Liver (tissue), 9 donors: ENCODE data around the gene SRP9. TPM values are rescaled to one million over a fixed set of nuclear protein-coding genes. Genes with fewer than 3 reads are reported as not detected.
A peak's percentile ranks its signal among the peaks of the same experiment; 100 is the strongest.

Source experiments
- DNase-seq: peaks from one replicate; pipeline ENCODE4 v3.0.0-alpha.2; 2017; ENCODE audit warnings: low spot score
- H3K27ac ChIP-seq, 2 donors: one replicate each; pipeline ENCODE4 v1.7.0; 2013; ENCODE audit warnings: inconsistent platforms in 2 of 2, low read length in 2 of 2, control low read depth in 1 of 2, low read depth in 1 of 2, mild to moderate bottlenecking in 1 of 2
- H3K27me3 ChIP-seq, 4 donors: one replicate each; pipeline versions ENCODE4 v1.6.1 to v1.7.0; 2013; ENCODE audit warnings: low read length in 3 of 4, inconsistent platforms in 1 of 4, mild to moderate bottlenecking in 1 of 4, moderate library complexity in 1 of 4; ENCODE audit not compliant: control insufficient read depth in 4 of 4, insufficient read depth in 4 of 4
- H3K36me3 ChIP-seq, 4 donors: one replicate each; pipeline versions ENCODE4 v1.6.1 to v1.7.0; 2013; ENCODE audit warnings: low read length in 3 of 4, mild to moderate bottlenecking in 3 of 4, low read depth in 1 of 4, moderate library complexity in 1 of 4; ENCODE audit not compliant: control insufficient read depth in 4 of 4, insufficient read depth in 3 of 4
- H3K4me1 ChIP-seq, 4 donors: one replicate each; pipeline versions ENCODE4 v1.6.1 to v1.7.0; 2013; ENCODE audit warnings: low read length in 3 of 4, mild to moderate bottlenecking in 3 of 4, moderate library complexity in 1 of 4; ENCODE audit not compliant: control insufficient read depth in 4 of 4, insufficient read depth in 4 of 4
- H3K4me3 ChIP-seq, 3 donors: one replicate each; pipeline versions ENCODE4 v1.6.1 to v1.7.0; 2013; ENCODE audit warnings: low read length in 3 of 3, control low read depth in 1 of 3, low read depth in 1 of 3, mild to moderate bottlenecking in 1 of 3
- H3K9ac ChIP-seq, 2 donors: one replicate each; pipeline ENCODE4 v1.7.0; 2013; ENCODE audit warnings: low read length in 2 of 2, mild to moderate bottlenecking in 2 of 2, moderate library complexity in 2 of 2, control low read depth in 1 of 2, low read depth in 1 of 2
- H3K9me3 ChIP-seq, 4 donors: one replicate each; pipeline versions ENCODE4 v1.6.1 to v1.7.0; 2013; ENCODE audit warnings: low read length in 3 of 4; ENCODE audit not compliant: control insufficient read depth in 4 of 4
- ATF3 ChIP-seq: IDR thresholded peaks from 2 replicates; pipeline ENCODE4 v1.6.1; 2016; ENCODE audit warnings: antibody characterized with exemption
- CTCF ChIP-seq: fragments of 150-350 bp; IDR thresholded peaks from 2 replicates; pipeline ENCODE4 v1.5.1; 2017; ENCODE audit warnings: improper control_type of control experiment, low read depth, low read length; ENCODE audit not compliant: missing input control
- EGR1 ChIP-seq, 2 donors: IDR thresholded peaks; 2 replicates each; pipeline ENCODE4 v1.6.1; 2016 to 2018; ENCODE audit warnings: antibody characterized with exemption in 2 of 2, low read depth in 2 of 2
- FOXA1 ChIP-seq: IDR thresholded peaks from 2 replicates; pipeline ENCODE4 v1.6.1; 2016; ENCODE audit warnings: antibody characterized with exemption
- FOXA2 ChIP-seq: IDR thresholded peaks from 2 replicates; pipeline ENCODE4 v1.6.1; 2016; ENCODE audit warnings: antibody characterized with exemption
- GABPA ChIP-seq, 2 donors: IDR thresholded peaks in 1 of 2; conservative IDR thresholded peaks in 1 of 2; 2 replicates each; pipeline ENCODE4 v1.6.1; 2016; ENCODE audit warnings: antibody characterized with exemption in 2 of 2, mild to moderate bottlenecking in 1 of 2, moderate library complexity in 1 of 2
- HNF4A ChIP-seq, 2 donors: conservative IDR thresholded peaks; 2 replicates each; pipeline ENCODE4 v1.6.1; 2016; ENCODE audit warnings: antibody characterized with exemption in 2 of 2, mild to moderate bottlenecking in 2 of 2
- HNF4G ChIP-seq: IDR thresholded peaks from 2 replicates; pipeline ENCODE4 v1.6.1; 2016; ENCODE audit warnings: antibody characterized with exemption
- JUND ChIP-seq, 2 donors: IDR thresholded peaks; 2 replicates each; pipeline ENCODE4 v1.6.1; 2016; ENCODE audit warnings: antibody characterized with exemption in 2 of 2
- MAX ChIP-seq: IDR thresholded peaks from 2 replicates; pipeline ENCODE4 v1.6.1; 2016; ENCODE audit warnings: antibody characterized with exemption
- NR2F2 ChIP-seq: IDR thresholded peaks from 2 replicates; pipeline ENCODE4 v1.6.1; 2016; ENCODE audit warnings: antibody characterized with exemption
- RAD21 ChIP-seq, 2 donors: IDR thresholded peaks; 2 replicates each; pipeline ENCODE4 v1.6.1; 2016; ENCODE audit warnings: antibody characterized with exemption in 2 of 2, mild to moderate bottlenecking in 2 of 2
- REST ChIP-seq: IDR thresholded peaks from 2 replicates; pipeline ENCODE4 v1.6.1; 2016; ENCODE audit warnings: antibody characterized with exemption, mild to moderate bottlenecking
- RXRA ChIP-seq, 2 donors: IDR thresholded peaks; 2 replicates each; pipeline ENCODE4 v1.6.1; 2017 to 2018; ENCODE audit warnings: antibody characterized with exemption in 2 of 2, mild to moderate bottlenecking in 1 of 2
- SP1 ChIP-seq: IDR thresholded peaks from 2 replicates; pipeline ENCODE4 v1.6.1; 2018; ENCODE audit warnings: antibody characterized with exemption, mild to moderate bottlenecking
- TAF1 ChIP-seq: conservative IDR thresholded peaks from 2 replicates; pipeline ENCODE4 v1.6.1; 2016; ENCODE audit warnings: antibody characterized with exemption, mild to moderate bottlenecking
- YY1 ChIP-seq: IDR thresholded peaks from 2 replicates; pipeline ENCODE4 v1.6.1; 2016; ENCODE audit warnings: antibody characterized with exemption, mild to moderate bottlenecking
- ZBTB33 ChIP-seq: IDR thresholded peaks from 2 replicates; pipeline ENCODE4 v1.6.1; 2016; ENCODE audit warnings: antibody characterized with exemption
- WGBS: extraction: QIAGEN DNeasy Blood & Tissue Kit; methylation state at CpG from one replicate; pipeline ENCODE4 v1.1.7; 2013; 5-methylcytosine and 5-hydroxymethylcytosine counted together
- polyA plus RNA-seq, 2 donors: library from polyadenylated mRNA; stranded (reverse) in 1 of 2; unstranded in 1 of 2; fragments of 200-250 nt in 1 of 2; fragments of >200 nt in 1 of 2; fragmentation: Nextera tagmentation in 1 of 2; extraction: Ambion mirVana in 1 of 2; gene quantifications; one replicate each; pipeline versions ENCODE4 v1.2.1 to v1.2.3, GENCODE V29; 2013 to 2015
- total RNA-seq, 2 donors: library from RNA; depleted of rRNA; stranded (reverse); fragments of >200 nt; gene quantifications; one replicate each; pipeline ENCODE4 v1.2.3, GENCODE V29; 2014
- donor health status: healthy.
- donor health status: healthy.
- donor health status: healthy.
- donor health status: healthy.
- donor health status: healthy.

Gene SRP9
- total RNA-seq: 100 to 1,000 TPM; 152 to 154 TPM
- 100 to 1,000 TPM; 154 to 179 TPM for polyA plus RNA-seq

- Histone ChIP-seq H3K9ac (peak within 1 kb of the TSS; percentile 35 to 98), H3K27me3 (no peaks in the 10 kb centered on the region), H3K36me3 (no peaks in the 10 kb centered on the region), H3K4me3 (peak within 1 kb of the TSS; percentile 67 to 98 (median 71)), H3K4me1 (peaks cover 9 to 36% (median 23%) of the 10 kb centered on the region in 4 donors), H3K27ac (peak within 1 kb of the TSS; percentile 79 to 89), H3K9me3 (no peaks in the 10 kb centered on the region)
- DNase-seq: peak; percentile 99
- under 1% methylated on average over 46 of the region's 46 CpGs for WGBS
- TF ChIP-seq NR2F2: no peak
- peak; percentile 40 to 53 for TF ChIP-seq EGR1 (IDR thresholded peaks at IDR 0.05; ENCODE audit: low read depth in 2 of 2)
- peak; percentile 85 to 88 for TF ChIP-seq RAD21 (IDR thresholded peaks at IDR 0.05)
- TF ChIP-seq REST: peak; percentile 25
- TF ChIP-seq HNF4G: no peak
- peak; percentile 66 for TF ChIP-seq TAF1
- TF ChIP-seq ZBTB33: peak; percentile 45
- TF ChIP-seq GABPA (IDR thresholded peaks at IDR 0.05 in 1 of 2, conservative IDR thresholded peaks at IDR 0.05 in 1 of 2): peak in 1 of 2 donors; percentile 20
- peak; percentile 85 for TF ChIP-seq CTCF
- peak; percentile 93 for TF ChIP-seq SP1
- TF ChIP-seq RXRA (IDR thresholded peaks at IDR 0.05): peak; percentile 25 to 41
- TF ChIP-seq ATF3: no peak
- TF ChIP-seq HNF4A (conservative IDR thresholded peaks at IDR 0.05): no peak
- no peak for TF ChIP-seq FOXA1
- no peak for TF ChIP-seq FOXA2
- TF ChIP-seq YY1: peak; percentile 99
- TF ChIP-seq MAX: peak; percentile 7
- no peak for TF ChIP-seq JUND (IDR thresholded peaks at IDR 0.05)
These were observed at the start of gene SRP9 for GRCh38 chr1:225777583-225778336. Gene SRP9 (plus strand): TSS chr1:225777826. CDS start chr1:225777941, 115 bp downstream.
